Neural cell (in vitro differentiated cells): ENCODE measurements around the gene SLC28A1. TPM values are rescaled to one million over a fixed set of nuclear protein-coding genes. Genes with fewer than 3 reads are reported as not detected.

Source experiments
- H2AFZ ChIP-seq: fragments of 200-600, 300-800 bp; sonication (generic), shearing (Covaris generic); 2 replicates; pipeline ENCODE4 v1.6.0; 2014; ENCODE audit warnings: low read depth, mild to moderate bottlenecking, antibody characterized with exemption, low read length, moderate library complexity
- H3F3A ChIP-seq: fragments of 200-600 bp; shearing (Covaris generic); 2 replicates; pipeline ENCODE4 v1.6.1; 2016; ENCODE audit warnings: mild to moderate bottlenecking, moderate library complexity, mixed read lengths, antibody characterized with exemption, low read length; ENCODE audit not compliant: insufficient read depth, poor library complexity, severe bottlenecking
- H3K27ac ChIP-seq: fragments of 200-600, 300-800 bp; sonication (generic), shearing (Covaris generic); 2 replicates; pipeline ENCODE4 v1.5.1; 2014; ENCODE audit warnings: mild to moderate bottlenecking, low read length, moderate library complexity
- H3K27me3 ChIP-seq: fragments of 300-800, 200-600 bp; sonication (generic), shearing (Covaris generic); 2 replicates; pipeline ENCODE4 v1.6.0; 2014; ENCODE audit warnings: mild to moderate bottlenecking, low read depth, low read length, moderate library complexity; ENCODE audit not compliant: insufficient read depth
- H3K36me3 ChIP-seq: fragments of 300-800, 200-600 bp; sonication (generic), shearing (Covaris generic); 2 replicates; pipeline ENCODE4 v1.5.1; 2014; ENCODE audit warnings: mild to moderate bottlenecking, antibody characterized with exemption, low read length, moderate library complexity; ENCODE audit not compliant: insufficient read depth
- H3K4me2 ChIP-seq: fragments of 300-800, 200-600 bp; sonication (generic), shearing (Covaris generic); 2 replicates; pipeline ENCODE4 v1.6.0; 2014; ENCODE audit warnings: mild to moderate bottlenecking, low read length
- H3K4me3 ChIP-seq: fragments of 300-800, 200-600 bp; sonication (generic), shearing (Covaris generic); 2 replicates; pipeline ENCODE4 v1.5.1; 2014; ENCODE audit warnings: mild to moderate bottlenecking, low read length, moderate library complexity
- H3K79me2 ChIP-seq: fragments of 200-600 bp; shearing (Covaris generic); replicated peaks from 2 replicates; pipeline ENCODE4 v1.6.0; 2014; ENCODE audit warnings: mild to moderate bottlenecking, low read length, moderate library complexity; ENCODE audit not compliant: insufficient read depth
- H3K9ac ChIP-seq: fragments of 300-800, 200-600 bp; sonication (generic), shearing (Covaris generic); 2 replicates; pipeline ENCODE4 v1.6.1; 2016; ENCODE audit warnings: mild to moderate bottlenecking, low read length, mixed read lengths
- H3K9me2 ChIP-seq: fragments of 200-600 bp; shearing (Covaris generic); 2 replicates; pipeline ENCODE4 v1.6.1; 2016; ENCODE audit warnings: mild to moderate bottlenecking, low read length, mixed read lengths; ENCODE audit not compliant: insufficient read depth
- H3K9me3 ChIP-seq: fragments of 200-600, 300-800 bp; sonication (generic), shearing (Covaris generic); 2 replicates; pipeline ENCODE4 v1.6.1; 2016; ENCODE audit warnings: mild to moderate bottlenecking, mixed run types, low read length, moderate library complexity, mixed read lengths
- H4K20me1 ChIP-seq: fragments of 200-600 bp; shearing (Covaris generic); 2 replicates; pipeline ENCODE4 v1.6.1; 2016; ENCODE audit warnings: mild to moderate bottlenecking, mixed run types; ENCODE audit not compliant: insufficient read depth
- EP300 ChIP-seq: fragments of 450-650 bp; conservative IDR thresholded peaks from 2 replicates; pipeline ENCODE4 v1.6.1; 2014; ENCODE audit warnings: antibody characterized with exemption, mild to moderate bottlenecking, moderate library complexity; ENCODE audit not compliant: poor library complexity, severe bottlenecking
- EZH2 ChIP-seq: fragments of 200-600, 300-800 bp; shearing (Covaris generic), sonication (generic); IDR thresholded peaks from 2 replicates; pipeline ENCODE4 v1.6.1; 2014; ENCODE audit warnings: antibody characterized with exemption, low read length, borderline replicate concordance, mild to moderate bottlenecking; ENCODE audit not compliant: insufficient read depth, poor library complexity, severe bottlenecking
- MXI1 ChIP-seq: fragments of 450-650 bp; conservative IDR thresholded peaks from 2 replicates; pipeline ENCODE4 v1.6.1; 2014; ENCODE audit warnings: antibody characterized with exemption, mild to moderate bottlenecking; ENCODE audit not compliant: poor library complexity, severe bottlenecking
- POLR2AphosphoS5 ChIP-seq: IDR thresholded peaks from 2 replicates; pipeline ENCODE4 v1.6.1; 2012
- RAD21 ChIP-seq: fragments of 450-650 bp; conservative IDR thresholded peaks from 2 replicates; pipeline ENCODE4 v1.6.1; 2014; ENCODE audit warnings: antibody characterized with exemption, mild to moderate bottlenecking, moderate library complexity
- SMC3 ChIP-seq: fragments of 450-650 bp; conservative IDR thresholded peaks from 2 replicates; pipeline ENCODE4 v1.6.1; 2014; ENCODE audit warnings: antibody characterized with exemption, mild to moderate bottlenecking, moderate library complexity; ENCODE audit not compliant: poor library complexity
- TAF1 ChIP-seq: IDR thresholded peaks from 2 replicates; pipeline ENCODE4 v1.6.1; 2012; ENCODE audit warnings: low read depth
- polyA plus RNA-seq: library from polyadenylated mRNA; depleted of rRNA; stranded (reverse); fragments of >200 nt; gene quantifications from 2 replicates; pipeline ENCODE4 v1.2.3, GENCODE V29; 2014
- TF ChIP-seq, protein P1 (sequence below): IDR thresholded peaks from 2 replicates; pipeline ENCODE4 v1.6.1; 2012; ENCODE audit warnings: borderline replicate concordance
- TF ChIP-seq, protein P2 (sequence below): fragments of 450-650 bp; IDR thresholded peaks from 2 replicates; pipeline ENCODE4 v1.5.1; 2014; ENCODE audit warnings: antibody characterized with exemption, mild to moderate bottlenecking, moderate library complexity; ENCODE audit not compliant: poor library complexity, severe bottlenecking

Gene SLC28A1
- polyA plus RNA-seq, 1 donor from 2014 or later: not detected

DNA sequence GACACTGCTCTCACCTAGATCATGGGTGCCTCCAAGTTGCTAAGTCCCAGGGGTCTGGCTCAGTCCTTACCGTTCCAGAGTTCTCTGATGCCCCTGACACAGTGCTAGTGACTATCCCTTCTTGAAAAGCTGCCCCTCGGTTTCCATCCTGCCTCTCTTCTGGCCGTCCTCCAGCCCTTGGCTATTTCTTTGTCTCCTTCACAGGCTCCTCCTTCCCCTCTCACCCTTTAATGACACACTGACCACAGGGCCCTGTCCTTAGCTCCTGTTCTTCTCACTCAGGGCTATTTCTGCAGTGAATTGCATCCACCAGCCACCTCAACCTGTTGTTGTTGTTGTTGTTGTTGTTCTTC is 31.1 kb downstream of the SLC28A1 start:
- no peaks in the 10 kb centered on the region for H3K79me2 ChIP-seq
- H3K9ac ChIP-seq: no peak overlapping the region
- H3K36me3 ChIP-seq: no peaks in the 10 kb centered on the region
- H3K27ac ChIP-seq: no peak overlapping the region
- H3F3A ChIP-seq: no peaks in the 10 kb centered on the region
- no peak overlapping the region for H2AFZ ChIP-seq
- H3K27me3 ChIP-seq: no peaks in the 10 kb centered on the region
- TF ChIP-seq POLR2AphosphoS5 (no peak), EZH2 (no peak), SMC3 (no peak), EP300 (no peak), MXI1 (no peak), TAF1 (no peak), RAD21 (no peak)
- TF ChIP-seq, protein P1, sequence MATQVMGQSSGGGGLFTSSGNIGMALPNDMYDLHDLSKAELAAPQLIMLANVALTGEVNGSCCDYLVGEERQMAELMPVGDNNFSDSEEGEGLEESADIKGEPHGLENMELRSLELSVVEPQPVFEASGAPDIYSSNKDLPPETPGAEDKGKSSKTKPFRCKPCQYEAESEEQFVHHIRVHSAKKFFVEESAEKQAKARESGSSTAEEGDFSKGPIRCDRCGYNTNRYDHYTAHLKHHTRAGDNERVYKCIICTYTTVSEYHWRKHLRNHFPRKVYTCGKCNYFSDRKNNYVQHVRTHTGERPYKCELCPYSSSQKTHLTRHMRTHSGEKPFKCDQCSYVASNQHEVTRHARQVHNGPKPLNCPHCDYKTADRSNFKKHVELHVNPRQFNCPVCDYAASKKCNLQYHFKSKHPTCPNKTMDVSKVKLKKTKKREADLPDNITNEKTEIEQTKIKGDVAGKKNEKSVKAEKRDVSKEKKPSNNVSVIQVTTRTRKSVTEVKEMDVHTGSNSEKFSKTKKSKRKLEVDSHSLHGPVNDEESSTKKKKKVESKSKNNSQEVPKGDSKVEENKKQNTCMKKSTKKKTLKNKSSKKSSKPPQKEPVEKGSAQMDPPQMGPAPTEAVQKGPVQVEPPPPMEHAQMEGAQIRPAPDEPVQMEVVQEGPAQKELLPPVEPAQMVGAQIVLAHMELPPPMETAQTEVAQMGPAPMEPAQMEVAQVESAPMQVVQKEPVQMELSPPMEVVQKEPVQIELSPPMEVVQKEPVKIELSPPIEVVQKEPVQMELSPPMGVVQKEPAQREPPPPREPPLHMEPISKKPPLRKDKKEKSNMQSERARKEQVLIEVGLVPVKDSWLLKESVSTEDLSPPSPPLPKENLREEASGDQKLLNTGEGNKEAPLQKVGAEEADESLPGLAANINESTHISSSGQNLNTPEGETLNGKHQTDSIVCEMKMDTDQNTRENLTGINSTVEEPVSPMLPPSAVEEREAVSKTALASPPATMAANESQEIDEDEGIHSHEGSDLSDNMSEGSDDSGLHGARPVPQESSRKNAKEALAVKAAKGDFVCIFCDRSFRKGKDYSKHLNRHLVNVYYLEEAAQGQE: no peak
- TF ChIP-seq, protein P2, sequence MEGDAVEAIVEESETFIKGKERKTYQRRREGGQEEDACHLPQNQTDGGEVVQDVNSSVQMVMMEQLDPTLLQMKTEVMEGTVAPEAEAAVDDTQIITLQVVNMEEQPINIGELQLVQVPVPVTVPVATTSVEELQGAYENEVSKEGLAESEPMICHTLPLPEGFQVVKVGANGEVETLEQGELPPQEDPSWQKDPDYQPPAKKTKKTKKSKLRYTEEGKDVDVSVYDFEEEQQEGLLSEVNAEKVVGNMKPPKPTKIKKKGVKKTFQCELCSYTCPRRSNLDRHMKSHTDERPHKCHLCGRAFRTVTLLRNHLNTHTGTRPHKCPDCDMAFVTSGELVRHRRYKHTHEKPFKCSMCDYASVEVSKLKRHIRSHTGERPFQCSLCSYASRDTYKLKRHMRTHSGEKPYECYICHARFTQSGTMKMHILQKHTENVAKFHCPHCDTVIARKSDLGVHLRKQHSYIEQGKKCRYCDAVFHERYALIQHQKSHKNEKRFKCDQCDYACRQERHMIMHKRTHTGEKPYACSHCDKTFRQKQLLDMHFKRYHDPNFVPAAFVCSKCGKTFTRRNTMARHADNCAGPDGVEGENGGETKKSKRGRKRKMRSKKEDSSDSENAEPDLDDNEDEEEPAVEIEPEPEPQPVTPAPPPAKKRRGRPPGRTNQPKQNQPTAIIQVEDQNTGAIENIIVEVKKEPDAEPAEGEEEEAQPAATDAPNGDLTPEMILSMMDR: no peak
- no peaks in the 10 kb centered on the region for H3K9me3 ChIP-seq
- no peaks in the 10 kb centered on the region for H4K20me1 ChIP-seq
- no peaks in the 10 kb centered on the region for H3K9me2 ChIP-seq
- no peak overlapping the region for H3K4me3 ChIP-seq
- no peak overlapping the region for H3K4me2 ChIP-seq

DNA sequence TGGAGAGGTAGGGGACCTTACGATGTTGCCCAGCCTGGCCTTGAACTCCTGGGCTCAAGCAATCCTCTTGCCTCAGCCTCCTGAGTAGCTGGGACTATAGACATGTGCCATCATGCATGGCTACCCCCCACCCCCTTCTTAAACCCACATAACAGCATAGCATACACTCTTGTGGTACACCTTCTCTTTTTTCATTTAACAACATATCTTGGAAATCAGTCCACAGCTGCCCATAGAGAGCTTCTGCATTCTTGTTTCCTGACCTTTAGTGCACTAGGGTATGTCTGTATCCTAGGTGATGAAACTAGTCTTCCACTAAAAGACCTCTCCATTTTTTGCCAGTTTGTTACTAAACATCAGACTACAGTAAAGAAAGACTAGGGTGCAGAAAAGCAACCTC is 33.0 kb downstream of the SLC28A1 start:
- TF ChIP-seq RAD21: no peak
- TF ChIP-seq POLR2AphosphoS5: no peak
- no peak for TF ChIP-seq MXI1
- TF ChIP-seq EZH2: no peak
- TF ChIP-seq, protein P2: no peak
- no peak for TF ChIP-seq TAF1
- TF ChIP-seq, protein P1: no peak
- no peak for TF ChIP-seq SMC3
- TF ChIP-seq EP300: no peak
- no peaks in the 10 kb centered on the region for H3K36me3 ChIP-seq
- no peaks in the 10 kb centered on the region for H3F3A ChIP-seq
- H3K79me2 ChIP-seq: no peaks in the 10 kb centered on the region
- H3K9me3 ChIP-seq: no peaks in the 10 kb centered on the region
- H3K9me2 ChIP-seq: no peaks in the 10 kb centered on the region
- no peaks in the 10 kb centered on the region for H3K27me3 ChIP-seq
- no peak overlapping the region for H3K27ac ChIP-seq
- H3K9ac ChIP-seq: no peak overlapping the region
- H3K4me2 ChIP-seq: no peak overlapping the region
- H3K4me3 ChIP-seq: no peak overlapping the region
- H2AFZ ChIP-seq: no peak overlapping the region
- no peaks in the 10 kb centered on the region for H4K20me1 ChIP-seq
